ENCODE data around the gene ZKSCAN2.

ZKSCAN2 gene

DNA sequence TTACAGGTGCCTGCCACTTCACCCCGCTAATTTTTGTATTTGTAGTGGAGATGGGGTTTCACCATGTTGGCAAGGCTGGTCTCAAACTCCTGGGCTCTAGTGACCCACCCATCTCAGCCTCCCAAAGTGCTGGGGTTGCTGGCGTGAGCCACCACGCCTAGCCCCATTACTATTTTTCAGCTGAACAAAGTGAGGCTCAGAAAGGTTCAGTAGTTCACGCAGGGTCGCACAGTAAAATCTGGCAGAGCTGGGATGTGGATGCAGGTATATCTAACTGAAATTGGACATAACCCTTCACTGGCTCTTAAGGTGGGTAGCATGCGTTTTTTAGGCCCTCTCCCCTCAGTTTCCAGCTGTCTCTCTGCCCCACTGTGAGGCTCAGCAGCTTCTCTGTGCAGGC, 33.7 kb downstream of the ZKSCAN2 start:
- DNase-seq (ENCODE audit: low spot score), result no peak

DNA sequence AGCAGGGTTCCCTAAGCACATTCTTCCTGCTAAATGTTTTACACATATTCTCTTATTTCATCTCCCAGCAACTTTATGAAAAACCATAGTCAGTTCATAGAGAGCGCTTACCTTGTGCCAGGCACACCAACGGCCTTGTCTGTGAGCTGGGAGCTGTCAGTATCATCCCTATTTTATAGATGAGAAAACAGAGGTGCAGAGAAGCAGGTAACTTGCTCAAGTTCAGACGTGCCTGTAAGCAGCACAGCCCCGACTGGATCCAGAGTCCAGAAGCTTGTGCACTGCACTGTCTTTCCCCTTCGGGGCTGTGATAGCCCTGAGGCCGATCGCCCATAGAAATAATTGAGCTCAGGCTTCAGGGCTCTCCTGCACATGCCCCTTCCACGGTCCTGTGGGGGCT, 34.7 kb downstream of the ZKSCAN2 start:
- DNase-seq (ENCODE audit: low spot score), result no peak

DNA sequence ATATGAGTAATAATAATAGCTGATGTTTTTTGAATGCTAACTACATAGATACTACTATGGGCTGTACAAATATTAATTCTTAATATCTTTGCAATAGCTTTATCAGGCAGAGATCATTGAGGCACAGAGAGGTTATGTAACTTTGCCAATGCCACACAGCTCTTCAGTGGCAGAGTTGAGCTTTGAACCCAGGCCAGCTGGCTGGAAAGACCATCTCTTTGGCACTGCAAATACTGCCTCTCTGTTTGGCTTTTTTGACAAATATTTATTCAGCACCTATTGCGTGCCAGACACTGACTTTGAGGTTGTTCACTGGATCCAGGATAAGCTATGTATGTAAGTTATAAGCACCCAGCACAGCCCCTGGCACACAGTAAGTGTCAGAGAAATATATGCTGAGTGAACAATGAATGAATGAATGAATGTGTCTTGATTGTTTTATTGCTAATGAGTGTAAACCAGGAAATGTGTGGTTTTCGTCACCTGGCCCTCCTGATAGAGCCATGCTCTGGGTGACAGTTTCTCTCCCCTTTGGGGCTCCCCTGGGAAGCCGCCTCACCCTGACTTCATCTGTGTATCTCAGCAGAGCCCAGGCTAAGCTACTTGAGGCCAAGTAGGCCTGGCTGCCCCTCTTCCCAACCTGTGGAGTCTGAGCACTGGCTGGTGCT, 38.4 kb downstream of the ZKSCAN2 start:
- DNase-seq (ENCODE audit: low spot score), result no peak

DNA sequence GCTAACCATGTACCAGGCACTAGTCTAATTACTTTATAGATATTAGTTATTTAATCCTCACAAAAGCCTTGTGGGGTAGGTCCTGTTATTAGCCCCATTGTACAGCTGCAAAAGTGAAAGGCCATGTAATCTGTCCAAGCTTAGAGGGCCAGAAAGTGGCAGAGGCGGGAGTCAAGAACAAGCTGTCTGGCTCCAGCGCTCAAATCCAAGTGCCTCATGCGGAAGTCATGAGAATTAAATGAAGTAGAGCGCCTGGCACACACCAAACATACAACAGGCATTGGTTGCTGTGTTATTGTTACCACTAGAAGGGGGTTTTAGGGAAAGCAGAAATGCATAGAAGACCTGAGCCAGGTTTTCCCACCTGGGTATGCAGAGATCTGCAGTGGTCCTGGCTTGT, 39.7 kb downstream of the ZKSCAN2 start:
- DNase-seq (ENCODE audit: low spot score), result no peak

DNA sequence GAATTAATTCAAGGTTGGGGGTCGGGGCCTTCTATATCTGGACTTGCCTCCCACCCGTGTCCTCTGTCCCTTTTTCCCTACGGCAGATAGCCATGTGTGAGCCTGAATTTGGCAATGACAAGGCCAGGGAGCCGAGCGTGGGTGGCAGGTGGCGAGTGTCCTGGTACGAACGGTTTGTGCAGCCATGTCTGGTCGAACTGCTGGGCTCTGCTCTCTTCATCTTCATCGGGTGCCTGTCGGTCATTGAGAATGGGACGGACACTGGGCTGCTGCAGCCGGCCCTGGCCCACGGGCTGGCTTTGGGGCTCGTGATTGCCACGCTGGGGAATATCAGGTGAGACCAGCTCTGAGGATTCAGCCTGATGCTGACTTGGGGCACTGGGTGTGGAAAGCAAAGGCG, 40.5 kb downstream of the ZKSCAN2 start:
- DNase-seq (ENCODE audit: low spot score), result no peak

DNA sequence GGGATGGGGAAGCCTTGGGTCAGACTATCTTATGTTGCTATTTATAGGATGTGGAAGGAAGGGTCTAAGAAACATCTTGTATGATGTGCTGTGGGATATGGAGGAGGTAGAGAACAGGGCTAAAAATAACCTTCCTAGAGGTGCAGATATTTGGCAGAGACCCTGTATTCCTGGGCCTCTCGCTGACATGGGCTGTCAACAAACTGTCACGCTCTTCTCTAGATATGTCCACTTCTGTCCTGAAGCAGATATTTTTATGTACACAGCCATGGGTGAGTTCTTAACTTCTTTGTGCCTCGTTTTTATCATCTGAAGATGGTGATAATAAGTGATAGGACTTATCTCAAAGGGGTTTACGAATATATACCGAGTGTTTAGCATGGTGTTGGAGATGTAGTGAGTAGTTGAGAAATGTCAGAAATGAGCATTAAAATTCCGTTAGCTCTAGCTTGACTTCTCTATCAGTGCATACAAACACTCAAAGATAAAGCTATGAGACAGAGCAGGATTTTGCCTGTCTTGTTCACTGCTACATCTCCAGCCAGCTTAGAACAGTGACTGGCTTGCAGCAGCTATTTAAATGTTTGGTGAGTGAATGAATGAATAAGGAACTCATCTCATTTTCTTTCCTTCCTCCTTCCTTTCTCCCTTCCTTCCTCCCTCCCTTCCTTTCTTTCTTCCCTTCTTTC, 43.8 kb downstream of the ZKSCAN2 start:
- DNase-seq (ENCODE audit: low spot score), result no peak

DNA sequence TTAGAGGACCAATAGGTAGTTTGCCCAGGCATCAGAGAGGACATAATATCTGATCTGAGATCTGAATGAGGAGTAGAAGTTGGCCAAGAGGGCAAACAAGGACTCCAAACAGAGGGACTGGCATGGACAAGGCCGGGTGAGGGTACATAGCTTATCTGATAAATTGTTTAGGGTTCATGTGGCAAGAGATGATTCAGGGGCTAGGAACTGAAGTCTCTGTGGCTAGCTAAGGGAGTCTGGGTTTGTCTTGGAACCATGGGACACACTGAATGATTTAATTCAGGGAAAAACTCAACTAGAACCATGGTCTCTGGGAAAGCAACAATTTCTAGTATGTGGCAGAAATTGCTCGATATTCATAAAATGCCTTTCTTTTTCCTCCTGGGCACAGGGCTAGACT, 45.0 kb downstream of the ZKSCAN2 start:
- DNase-seq (ENCODE audit: low spot score), result no peak

DNA sequence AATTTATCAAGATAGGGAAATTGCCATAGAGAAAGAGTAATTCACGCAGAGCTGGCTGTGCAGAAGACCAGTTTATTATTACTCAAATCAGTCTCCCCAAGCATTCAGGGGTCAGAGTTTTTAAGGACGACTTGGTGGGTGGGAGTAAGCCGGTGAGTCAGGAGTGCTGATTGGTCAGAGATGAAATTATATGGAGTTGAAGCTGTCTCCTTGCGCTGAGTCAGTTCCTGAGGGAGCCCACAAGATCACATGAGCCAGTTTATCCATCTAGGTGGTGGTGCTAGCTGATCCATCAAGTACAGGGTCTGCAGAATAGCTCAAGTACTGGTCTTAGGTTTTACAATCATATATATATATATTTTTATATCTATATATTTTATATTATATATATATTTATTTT, 46.9 kb downstream of the ZKSCAN2 start:
- no peak for DNase-seq (ENCODE audit: low spot score)

DNA sequence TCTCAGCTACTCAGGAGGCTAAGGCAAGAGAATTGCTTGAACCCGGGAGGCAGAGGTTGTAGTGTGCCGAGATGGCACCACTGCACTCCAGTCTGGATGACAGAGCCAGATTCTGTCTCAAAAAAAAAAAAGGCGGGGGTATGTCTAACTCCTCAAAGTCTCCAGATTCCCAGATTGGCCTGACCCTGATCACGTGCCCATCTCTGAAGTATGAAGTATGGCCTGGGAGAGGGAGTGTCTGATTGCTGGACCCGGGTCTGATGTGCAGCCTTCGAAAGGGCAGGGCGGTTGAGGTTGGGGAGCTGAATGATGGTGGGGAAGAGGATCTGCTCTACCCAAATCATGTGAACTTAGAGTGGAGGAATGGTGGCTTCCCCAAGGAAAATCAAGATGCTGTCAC, 58.2 kb downstream of the ZKSCAN2 start:
- DNase-seq (ENCODE audit: low spot score), result no peak

DNA sequence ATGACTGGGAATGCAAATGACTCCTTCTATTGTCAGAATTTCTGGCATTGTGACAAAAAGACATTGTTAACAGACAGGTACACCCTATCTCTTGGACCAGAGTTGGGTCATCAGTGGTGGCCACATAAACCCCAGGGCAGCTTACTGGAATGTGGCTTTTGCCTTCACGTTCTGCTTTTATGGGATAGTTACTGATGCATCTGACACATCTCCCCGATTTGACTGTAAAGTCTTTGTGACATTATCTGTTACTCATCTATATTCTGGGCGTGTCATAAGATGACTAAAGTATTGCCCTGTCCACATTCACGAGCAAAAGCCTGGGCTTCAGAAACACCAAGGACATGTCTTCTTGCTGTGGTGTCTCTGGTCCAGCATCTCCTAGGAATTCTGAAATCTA, 59.6 kb downstream of the ZKSCAN2 start:
- DNase-seq (ENCODE audit: low spot score), result no peak

DNA sequence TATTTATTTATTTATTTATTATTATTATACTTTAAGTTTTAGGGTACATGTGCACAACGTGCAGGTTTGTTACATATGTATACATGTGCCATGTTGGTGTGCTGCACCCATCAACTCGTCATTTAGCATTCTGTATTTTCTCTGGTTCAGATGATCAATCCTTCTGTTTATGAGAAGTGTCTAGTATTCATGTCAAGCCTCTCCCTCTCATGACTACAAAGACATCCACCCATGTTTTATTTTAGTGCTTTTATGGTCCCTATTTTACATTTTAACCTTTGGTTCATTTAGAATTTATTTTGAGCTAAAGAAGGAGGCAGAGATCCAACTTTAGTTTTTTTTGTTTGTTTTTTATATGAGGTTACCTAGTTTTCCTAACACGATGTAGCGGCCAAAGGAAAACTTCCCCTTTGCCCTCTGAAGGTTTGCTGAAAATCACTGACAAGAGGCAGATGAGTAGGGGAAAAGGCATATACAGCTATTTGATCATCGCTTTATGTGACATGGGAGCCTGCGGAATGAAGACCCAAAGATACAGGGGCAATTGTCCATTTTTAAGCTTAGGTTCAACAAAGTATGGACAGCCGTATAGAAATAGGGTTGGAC, 63.3 kb downstream of the ZKSCAN2 start:
- no peak for DNase-seq (ENCODE audit: low spot score)

DNA sequence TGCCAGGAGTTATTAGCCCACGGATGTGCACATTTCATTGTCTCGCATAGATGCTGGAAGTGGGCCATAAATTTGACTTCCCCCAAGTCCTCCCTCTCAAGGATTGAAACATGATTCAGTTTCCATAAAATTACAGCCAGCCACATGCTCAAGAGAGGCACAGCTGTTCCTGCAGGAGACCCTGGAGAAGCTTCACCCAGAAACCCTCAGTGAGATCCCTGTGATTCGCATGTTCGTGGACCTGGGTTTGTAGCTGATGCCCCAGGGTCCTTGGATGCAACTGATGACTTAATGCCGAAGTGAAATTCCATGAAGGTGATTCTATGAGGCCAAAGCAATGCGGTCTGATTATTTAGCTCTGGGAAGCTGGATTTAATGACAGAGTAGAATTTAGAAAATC, 65.5 kb downstream of the ZKSCAN2 start:
- no peak for DNase-seq (ENCODE audit: low spot score)

DNA sequence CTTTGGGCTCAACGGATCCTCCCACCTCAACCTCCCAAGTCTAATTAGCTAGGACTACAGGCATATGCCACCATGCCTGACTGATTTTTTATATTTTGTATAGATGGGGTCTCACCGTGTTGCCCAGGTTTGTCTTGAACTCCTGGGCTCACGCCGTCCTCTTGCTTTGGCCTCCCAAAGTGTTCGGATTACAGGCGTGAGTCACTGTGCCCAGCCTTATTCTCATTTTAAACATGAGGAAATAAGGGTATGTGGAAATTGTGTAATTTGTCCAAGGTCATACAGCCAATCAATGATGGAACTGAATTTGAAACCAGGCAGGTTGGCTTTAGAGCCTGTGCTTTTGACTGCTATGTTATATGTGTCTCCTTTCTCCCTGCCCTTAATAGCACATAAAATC, 68.3 kb downstream of the ZKSCAN2 start:
- no peak for DNase-seq (ENCODE audit: low spot score)

DNA sequence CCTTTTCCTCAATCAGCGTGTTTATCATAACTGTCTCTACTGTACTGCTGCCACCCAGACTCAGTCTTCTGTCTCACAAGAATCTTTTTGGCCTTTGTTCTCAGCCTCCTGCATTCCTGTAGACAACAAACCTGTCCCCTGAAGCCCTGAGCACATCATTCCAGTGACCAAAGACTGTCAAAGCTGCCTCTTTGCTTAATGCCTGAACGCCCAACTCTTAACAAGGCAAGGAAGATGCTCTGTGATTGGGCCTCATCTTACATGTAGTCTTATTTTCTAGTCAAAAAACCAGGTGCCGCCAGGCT, 70.2 kb downstream of the ZKSCAN2 start:
- no peak for DNase-seq (ENCODE audit: low spot score)

Measured in AG08396 (cell line).